Renal cortex interstitium (tissue), 11 donors: Measurements from ENCODE around the gene AKNA. TPM values are rescaled to one million over a fixed set of nuclear protein-coding genes. Genes with fewer than 3 reads are reported as not detected.

Experiments
- DNase-seq, 11 donors: peaks; one replicate each; pipeline ENCODE4 v3.0.0-alpha.2; 2013; ENCODE audit warnings: low read depth in 9 of 11, low spot score in 4 of 11; ENCODE audit errors: extremely low read depth in 1 of 11
- polyA plus RNA-seq, 3 donors: library from polyadenylated mRNA; unstranded; fragments of 120-200 nt; gene quantifications; one replicate each; pipeline ENCODE4 v1.2.1, GENCODE V29; 2013; ENCODE audit not compliant: insufficient read length in 3 of 3

The AKNA gene
- polyA plus RNA-seq, 3 donors: 10.7 to 14.2 (median 13.3) TPM

- DNase-seq: no peak
Observed at GRCh38 chr9:114284316-114285060, 103.3 kb downstream of the AKNA start.

Other genes with a start within 250 kb of the AKNA start
- 10 to 100 TPM; 28.8 to 61.9 (median 35.1) TPM for gene COL27A1, start 232.4 kb downstream of the AKNA start, polyA plus RNA-seq
- gene ORM1, start 64.9 kb downstream of the AKNA start, polyA plus RNA-seq: under 1 TPM in 2 of 3 donors, not detected in 1; 0.32 to 0.48 TPM
- gene ORM2, start 58.1 kb downstream of the AKNA start, polyA plus RNA-seq: not detected
- 10 to 100 TPM in 2 of 3 donors, 1 to 10 TPM in 1; 7.3 to 17.2 (median 10.2) TPM for gene WHRN, start 117.5 kb upstream of the AKNA start, polyA plus RNA-seq
- gene ATP6V1G1, start 199.8 kb upstream of the AKNA start, polyA plus RNA-seq: 100 to 1,000 TPM; 233 to 239 (median 236) TPM
- gene TMEM268, start 223.3 kb upstream of the AKNA start, polyA plus RNA-seq: 10 to 100 TPM in 2 of 3 donors, 1 to 10 TPM in 1; 7.8 to 11.8 (median 10.2) TPM